ENCODE measurements around the gene CHRNA4. TPM values are rescaled to one million over a fixed set of nuclear protein-coding genes. Genes with fewer than 3 reads are reported as not detected.
"Not testable (repeated sequence)": the region's sequence is repeated elsewhere in the genome, so short reads cannot be mapped to it uniquely, and the experiment has no call there.

CHRNA4 gene
- total RNA-seq, 1 experiment from 2014 or later = 2.4 TPM

DNA sequence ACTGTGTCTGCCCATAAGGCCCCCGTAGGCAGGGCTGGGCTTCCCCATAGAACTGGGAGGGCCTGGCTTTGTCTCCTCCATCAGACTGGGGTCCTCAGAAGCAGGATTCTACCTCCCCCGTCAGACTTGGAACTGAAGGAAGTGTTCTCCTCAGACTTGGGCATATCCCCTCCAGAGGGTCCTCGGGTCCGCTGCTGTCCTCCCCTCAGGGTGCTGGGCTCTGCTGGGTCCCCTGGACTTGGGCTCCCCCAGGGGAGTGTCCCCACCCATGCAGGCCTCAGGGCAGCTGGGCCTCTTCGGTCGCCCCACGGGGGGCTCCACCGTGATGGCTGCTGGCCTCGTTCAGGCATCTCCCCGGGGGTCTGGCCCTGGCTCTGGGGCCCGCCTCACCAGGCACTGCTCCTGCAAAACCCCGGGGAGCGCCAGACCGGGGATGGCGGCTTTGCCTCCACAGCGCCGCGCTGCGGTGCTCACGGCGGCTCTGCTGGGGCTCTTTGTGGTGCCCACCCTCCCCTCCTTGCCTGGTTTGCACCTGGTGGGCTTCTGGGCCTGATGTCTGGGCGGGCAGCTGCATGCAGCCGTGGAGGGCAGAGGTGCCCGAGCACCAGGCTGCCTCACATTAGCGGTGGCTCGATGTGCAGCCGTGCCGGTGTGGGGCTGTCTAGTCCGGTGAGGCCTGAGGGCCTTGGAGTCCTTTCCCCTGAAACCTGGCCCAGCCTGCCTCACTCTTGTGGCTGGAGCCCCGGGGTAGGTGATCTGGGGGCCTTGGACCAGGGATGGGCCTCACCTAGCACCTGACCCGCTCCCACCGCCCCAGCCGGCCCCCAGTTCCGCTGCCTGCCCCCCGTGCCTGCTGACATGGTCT is 54.2 kb downstream of the CHRNA4 start:
- no peak overlapping the region for H3K27ac ChIP-seq (ENCODE audit: low read length)
- in situ Hi-C loops (cut with HindIII; ENCODE audit: low pct_unique_long_range_greater_than_20kb, low sequenced_read_pairs) = no loop called here
- H3K36me3 ChIP-seq (ENCODE audit: control insufficient read depth, insufficient read depth, low read length) = no peaks in the 10 kb centered on the region
- TF ChIP-seq TCF7L2 (IDR thresholded peaks at IDR 0.05; ENCODE audit: low read depth, low read length) (no peak), POLR2AphosphoS5 (IDR thresholded peaks at IDR 0.05; ENCODE audit: low read depth, low read length) (no peak), SIN3A (IDR thresholded peaks at IDR 0.05; ENCODE audit: borderline replicate concordance, insufficient read depth, low read depth, low read length) (no peak), REST (IDR thresholded peaks at IDR 0.05; ENCODE audit: insufficient read depth in 1 of 2, low read depth in 2 of 2, low read length in 1 of 2) (no peak), CTCF (IDR thresholded peaks at IDR 0.05) (no peak)
- BruUV-seq (replicated peaks) = no TSS peak
- no peaks in the 10 kb centered on the region for H3K27me3 ChIP-seq (ENCODE audit: control insufficient read depth, insufficient read depth, low read length)
- CTCF ChIA-PET = no interaction called here
- POLR2A ChIA-PET = no interaction called here
- peaks cover 3% of the 10 kb centered on the region; the same call in 1 of the 2 replicates for H3K4me1 ChIP-seq (ENCODE audit: control insufficient read depth, insufficient read depth, low read length)
- H3K9me3 ChIP-seq (ENCODE audit: control insufficient read depth, insufficient read depth, low read depth, low read length) = no peaks in the 10 kb centered on the region
- intact Hi-C loops (cut with micrococcal nuclease; ENCODE audit: unreplicated experiment) = no loop called here
- H3K4me3 ChIP-seq (ENCODE audit: low read depth in 2 of 2, low read length in 2 of 2) = no peak overlapping the region
- no peak for ATAC-seq
- DNase-seq (ENCODE audit: low read depth, low spot score) = no peak

- H3K4me3 ChIP-seq (ENCODE audit: low read depth in 2 of 2, low read length in 2 of 2); intact Hi-C loops (cut with micrococcal nuclease; ENCODE audit: unreplicated experiment); H3K9me3 ChIP-seq (ENCODE audit: control insufficient read depth, insufficient read depth, low read depth, low read length); H3K4me1 ChIP-seq (ENCODE audit: control insufficient read depth, insufficient read depth, low read length); H3K36me3 ChIP-seq (ENCODE audit: control insufficient read depth, insufficient read depth, low read length); DNase-seq (ENCODE audit: low read depth, low spot score); H3K27ac ChIP-seq (ENCODE audit: low read length); POLR2A ChIA-PET; BruUV-seq (replicated peaks); ATAC-seq; CTCF ChIA-PET; in situ Hi-C loops (cut with HindIII; ENCODE audit: low pct_unique_long_range_greater_than_20kb, low sequenced_read_pairs); H3K27me3 ChIP-seq (ENCODE audit: control insufficient read depth, insufficient read depth, low read length): not testable (repeated sequence)
Observed at GRCh38 chr20:63305933-63306672, 55.0 kb downstream of the CHRNA4 start.
